ENCODE results near the gene C15orf39. TPM values are rescaled to one million over a fixed set of nuclear protein-coding genes. Genes with fewer than 3 reads are reported as not detected.

C15orf39 gene
- total RNA-seq, 2 donors from 2014 or later = 30.7 to 45.6 TPM

GRCh38 chr15:75228787-75229186, 27.1 kb downstream of the C15orf39 start:
- peaks cover 2% of the 10 kb centered on the region for H3K4me1 Mint-ChIP-seq
- H3K27ac Mint-ChIP-seq = no peak overlapping the region
- ATAC-seq (no peak), DNase-seq (no peak)
- no peaks in the 10 kb centered on the region for H3K9me3 ChIP-seq (ENCODE audit: control insufficient read depth, low read length, poor library complexity, severe bottlenecking)
- no peak overlapping the region for H3K4me3 Mint-ChIP-seq
- peaks cover 6% of the 10 kb centered on the region for H3K36me3 Mint-ChIP-seq (ENCODE audit: low read depth)
- peaks cover 34% of the 10 kb centered on the region for H3K27me3 Mint-ChIP-seq

GRCh38 chr15:75229191-75230015, 27.7 kb downstream of the C15orf39 start:
- Mint-ChIP-seq H3K4me1 (peaks cover 2% of the 10 kb centered on the region), H3K27me3 (peaks cover 34% of the 10 kb centered on the region), H3K27ac (no peak overlapping the region), H3K36me3 (ENCODE audit: low read depth) (peaks cover 6% of the 10 kb centered on the region), H3K4me3 (no peak overlapping the region)
- no peaks in the 10 kb centered on the region for H3K9me3 ChIP-seq (ENCODE audit: control insufficient read depth, low read length, poor library complexity, severe bottlenecking)
- DNase-seq (no peak), ATAC-seq (no peak)

GRCh38 chr15:75230016-75230343, 28.3 kb downstream of the C15orf39 start:
- H3K4me3 Mint-ChIP-seq = no peak overlapping the region
- peaks cover 33% of the 10 kb centered on the region for H3K27me3 Mint-ChIP-seq
- DNase-seq (no peak), ATAC-seq (no peak)
- H3K27ac Mint-ChIP-seq = no peak overlapping the region
- H3K36me3 Mint-ChIP-seq (ENCODE audit: low read depth) = peaks cover 7% of the 10 kb centered on the region
- H3K9me3 ChIP-seq (ENCODE audit: control insufficient read depth, low read length, poor library complexity, severe bottlenecking) = no peaks in the 10 kb centered on the region
- H3K4me1 Mint-ChIP-seq = peaks cover 2% of the 10 kb centered on the region

- no peak overlapping the region for H3K27ac Mint-ChIP-seq
- DNase-seq (no peak), ATAC-seq (no peak)
- no peaks in the 10 kb centered on the region for H3K9me3 ChIP-seq (ENCODE audit: control insufficient read depth, low read length, poor library complexity, severe bottlenecking)
- H3K36me3 Mint-ChIP-seq (ENCODE audit: low read depth) = peaks cover 9% of the 10 kb centered on the region
- peaks cover 37% of the 10 kb centered on the region for H3K27me3 Mint-ChIP-seq
- no peak overlapping the region for H3K4me3 Mint-ChIP-seq
- H3K4me1 Mint-ChIP-seq = peaks cover 2% of the 10 kb centered on the region
Observed at GRCh38 chr15:75230551-75231371, 29.1 kb downstream of the C15orf39 start.

GRCh38 chr15:75231836-75232235, 30.2 kb downstream of the C15orf39 start:
- Mint-ChIP-seq H3K36me3 (ENCODE audit: low read depth) (peaks cover 9% of the 10 kb centered on the region), H3K4me3 (peak overlapping the region; percentile 5), H3K4me1 (peaks cover 2% of the 10 kb centered on the region), H3K27me3 (peaks cover 37% of the 10 kb centered on the region), H3K27ac (no peak overlapping the region)
- H3K9me3 ChIP-seq (ENCODE audit: control insufficient read depth, low read length, poor library complexity, severe bottlenecking) = no peaks in the 10 kb centered on the region
- ATAC-seq (no peak), DNase-seq (no peak)

- peaks cover 2% of the 10 kb centered on the region for H3K4me1 Mint-ChIP-seq
- H3K4me3 Mint-ChIP-seq = no peak overlapping the region
- DNase-seq (no peak), ATAC-seq (no peak)
- no peak overlapping the region for H3K27ac Mint-ChIP-seq
- H3K9me3 ChIP-seq (ENCODE audit: control insufficient read depth, low read length, poor library complexity, severe bottlenecking) = no peaks in the 10 kb centered on the region
- H3K27me3 Mint-ChIP-seq = peaks cover 33% of the 10 kb centered on the region
- peaks cover 9% of the 10 kb centered on the region for H3K36me3 Mint-ChIP-seq (ENCODE audit: low read depth)
Observed at GRCh38 chr15:75232252-75232813, 30.7 kb downstream of the C15orf39 start.

- peak overlapping the region; percentile 2 for H3K4me3 Mint-ChIP-seq
- DNase-seq = no peak
- peaks cover 2% of the 10 kb centered on the region for H3K4me1 Mint-ChIP-seq
- no peaks in the 10 kb centered on the region for H3K9me3 ChIP-seq (ENCODE audit: control insufficient read depth, low read length, poor library complexity, severe bottlenecking)
- H3K27ac Mint-ChIP-seq = no peak overlapping the region
- peaks cover 28% of the 10 kb centered on the region for H3K27me3 Mint-ChIP-seq
- no peak for ATAC-seq
- H3K36me3 Mint-ChIP-seq (ENCODE audit: low read depth) = peaks cover 9% of the 10 kb centered on the region
Observed at GRCh38 chr15:75232826-75233503, 31.3 kb downstream of the C15orf39 start.

- DNase-seq (no peak), ATAC-seq (no peak)
- peaks cover 33% of the 10 kb centered on the region for H3K27me3 Mint-ChIP-seq
- peaks cover 9% of the 10 kb centered on the region for H3K36me3 Mint-ChIP-seq (ENCODE audit: low read depth)
- no peaks in the 10 kb centered on the region for H3K9me3 ChIP-seq (ENCODE audit: control insufficient read depth, low read length, poor library complexity, severe bottlenecking)
- H3K4me1 Mint-ChIP-seq = peaks cover 2% of the 10 kb centered on the region
- peak overlapping the region; percentile 14 for H3K27ac Mint-ChIP-seq
- no peak overlapping the region for H3K4me3 Mint-ChIP-seq
Observed at GRCh38 chr15:75233504-75234190, 32.0 kb downstream of the C15orf39 start.

GRCh38 chr15:75234191-75234810, 32.6 kb downstream of the C15orf39 start:
- peaks cover 2% of the 10 kb centered on the region for H3K4me1 Mint-ChIP-seq
- no peaks in the 10 kb centered on the region for H3K9me3 ChIP-seq (ENCODE audit: control insufficient read depth, low read length, poor library complexity, severe bottlenecking)
- peaks cover 9% of the 10 kb centered on the region for H3K36me3 Mint-ChIP-seq (ENCODE audit: low read depth)
- ATAC-seq (no peak), DNase-seq (no peak)
- H3K27ac Mint-ChIP-seq = peak overlapping the region; percentile 14
- H3K4me3 Mint-ChIP-seq = no peak overlapping the region
- H3K27me3 Mint-ChIP-seq = peaks cover 38% of the 10 kb centered on the region

- Mint-ChIP-seq H3K4me1 (peaks cover 2% of the 10 kb centered on the region), H3K27me3 (peaks cover 39% of the 10 kb centered on the region), H3K4me3 (no peak overlapping the region), H3K36me3 (ENCODE audit: low read depth) (peaks cover 9% of the 10 kb centered on the region), H3K27ac (no peak overlapping the region)
- ATAC-seq (no peak), DNase-seq (no peak)
- no peaks in the 10 kb centered on the region for H3K9me3 ChIP-seq (ENCODE audit: control insufficient read depth, low read length, poor library complexity, severe bottlenecking)
Observed at GRCh38 chr15:75235051-75235673, 33.5 kb downstream of the C15orf39 start.

GRCh38 chr15:75235760-75236729, 34.4 kb downstream of the C15orf39 start:
- H3K27ac Mint-ChIP-seq = no peak overlapping the region
- DNase-seq = no peak
- H3K36me3 Mint-ChIP-seq (ENCODE audit: low read depth) = peaks cover 9% of the 10 kb centered on the region

More at GRCh38 chr15:75235760-75236729, 34.4 kb downstream of the C15orf39 start:
- no peak overlapping the region for H3K4me3 Mint-ChIP-seq
- no peaks in the 10 kb centered on the region for H3K9me3 ChIP-seq (ENCODE audit: control insufficient read depth, low read length, poor library complexity, severe bottlenecking)
- H3K4me1 Mint-ChIP-seq = no peaks in the 10 kb centered on the region
- ATAC-seq = no peak
- peaks cover 47% of the 10 kb centered on the region for H3K27me3 Mint-ChIP-seq

Measured in T-helper 17 cell (primary cell).